MCF 10A (cell line): ENCODE data around the gene GRID2IP. TPM values are rescaled to one million over a fixed set of nuclear protein-coding genes. Genes with fewer than 3 reads are reported as not detected.
A peak's percentile ranks its signal among the peaks of the same experiment; 100 is the strongest.
"Not testable (repeated sequence)": the region's sequence is repeated elsewhere in the genome, so short reads cannot be mapped to it uniquely, and the experiment has no call there.

Experiments
- BruUV-seq: library from RNA; stranded (reverse); fragments of 400-500 nt; replicated peaks from 2 replicates; lab custom pipeline; 2021; lab: Mats Ljungman, UMichigan
- CTCF ChIA-PET: fragments of 300-600 bp; sonication (Branson Sonifier 250); formaldehyde crosslinking; extraction: SDS; loops from one replicate; lab custom pipeline; 2021; ENCODE audit warnings: antibody characterized with exemption, inconsistent platforms; lab: Yijun Ruan, JAX
- POLR2A ChIA-PET: fragments of 300-600, 350-650 bp; sonication (Branson Sonifier 250); formaldehyde crosslinking; extraction: SDS; loops from one replicate; lab custom pipeline; 2020; ENCODE audit warnings: antibody characterized with exemption, inconsistent platforms; lab: Yijun Ruan, JAX
- DNase-seq: peaks from one replicate; pipeline ENCODE4 v3.0.0-alpha.2; 2018; ENCODE audit not compliant: unreplicated experiment
- H3K27ac Mint-ChIP-seq: one replicate; pipeline ENCODE4 v1.8.0; 2022; ENCODE audit warnings: mild to moderate bottlenecking, low read depth, mixed read lengths; ENCODE audit not compliant: unreplicated experiment
- H3K27me3 Mint-ChIP-seq: one replicate; pipeline ENCODE4 v1.8.0; 2022; ENCODE audit warnings: mixed read lengths; ENCODE audit not compliant: insufficient read depth, unreplicated experiment
- H3K36me3 Mint-ChIP-seq: one replicate; pipeline ENCODE4 v1.8.0; 2022; ENCODE audit warnings: mild to moderate bottlenecking, moderate library complexity, mixed read lengths; ENCODE audit not compliant: insufficient read depth, unreplicated experiment
- H3K4me1 Mint-ChIP-seq: one replicate; pipeline ENCODE4 v1.8.0; 2022; ENCODE audit warnings: mixed read lengths; ENCODE audit not compliant: insufficient read depth, unreplicated experiment
- H3K4me3 Mint-ChIP-seq: one replicate; pipeline ENCODE4 v1.8.0; 2022; ENCODE audit warnings: mild to moderate bottlenecking, moderate library complexity, mixed read lengths; ENCODE audit not compliant: unreplicated experiment
- H3K9me3 Mint-ChIP-seq: one replicate; pipeline ENCODE4 v1.8.0; 2022; ENCODE audit warnings: mixed read lengths; ENCODE audit not compliant: unreplicated experiment
- intact Hi-C: fragments of 100-400 bp; cut with micrococcal nuclease; formaldehyde crosslinking; loops from 2 replicates; pipeline ENCODE4 v1.14.1; 2022
- total RNA-seq: library from RNA; stranded (reverse); gene quantifications from 2 replicates; pipeline ENCODE4 v1.2.3, GENCODE V29; 2022
- TF ChIP-seq, protein P1 (sequence below): fragments of 200-600 bp; IDR thresholded peaks from one replicate; pipeline ENCODE4 v1.8.0; 2022; ENCODE audit warnings: antibody characterized with exemption, mild to moderate bottlenecking; ENCODE audit not compliant: unreplicated experiment

Gene GRID2IP
- total RNA-seq, 1 experiment from 2014 or later, result not detected

DNA sequence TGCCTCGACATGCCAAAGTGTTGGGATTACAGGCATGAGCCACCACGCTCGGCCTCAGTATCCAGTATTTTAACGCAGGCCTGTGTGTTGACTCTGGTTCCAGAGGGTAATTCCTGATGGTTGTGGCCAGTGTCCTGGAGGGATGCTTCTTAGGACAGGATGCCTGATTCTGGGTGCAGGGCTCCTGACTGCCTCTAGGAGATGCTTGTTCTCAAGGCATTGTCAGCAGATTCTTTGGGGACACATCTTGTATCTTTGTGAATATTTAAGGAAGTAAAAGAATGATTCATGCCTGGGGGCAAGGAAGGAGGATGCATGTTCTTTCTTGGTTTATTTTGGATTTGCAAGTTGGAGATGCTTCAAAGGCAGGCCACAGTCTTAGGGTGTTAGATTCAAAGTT is 28.2 kb upstream of the GRID2IP start:
- POLR2A ChIA-PET, result no interaction called here
- H3K4me3 Mint-ChIP-seq, result no peak overlapping the region
- intact Hi-C loops, result no loop called here
- no peaks in the 10 kb centered on the region for H3K27me3 Mint-ChIP-seq
- TF ChIP-seq, protein P1, sequence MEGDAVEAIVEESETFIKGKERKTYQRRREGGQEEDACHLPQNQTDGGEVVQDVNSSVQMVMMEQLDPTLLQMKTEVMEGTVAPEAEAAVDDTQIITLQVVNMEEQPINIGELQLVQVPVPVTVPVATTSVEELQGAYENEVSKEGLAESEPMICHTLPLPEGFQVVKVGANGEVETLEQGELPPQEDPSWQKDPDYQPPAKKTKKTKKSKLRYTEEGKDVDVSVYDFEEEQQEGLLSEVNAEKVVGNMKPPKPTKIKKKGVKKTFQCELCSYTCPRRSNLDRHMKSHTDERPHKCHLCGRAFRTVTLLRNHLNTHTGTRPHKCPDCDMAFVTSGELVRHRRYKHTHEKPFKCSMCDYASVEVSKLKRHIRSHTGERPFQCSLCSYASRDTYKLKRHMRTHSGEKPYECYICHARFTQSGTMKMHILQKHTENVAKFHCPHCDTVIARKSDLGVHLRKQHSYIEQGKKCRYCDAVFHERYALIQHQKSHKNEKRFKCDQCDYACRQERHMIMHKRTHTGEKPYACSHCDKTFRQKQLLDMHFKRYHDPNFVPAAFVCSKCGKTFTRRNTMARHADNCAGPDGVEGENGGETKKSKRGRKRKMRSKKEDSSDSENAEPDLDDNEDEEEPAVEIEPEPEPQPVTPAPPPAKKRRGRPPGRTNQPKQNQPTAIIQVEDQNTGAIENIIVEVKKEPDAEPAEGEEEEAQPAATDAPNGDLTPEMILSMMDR, result no peak
- no peaks in the 10 kb centered on the region for H3K9me3 Mint-ChIP-seq
- no peak for DNase-seq
- peaks cover 10% of the 10 kb centered on the region for H3K4me1 Mint-ChIP-seq
- H3K27ac Mint-ChIP-seq, result peak overlapping the region; percentile 23
- BruUV-seq, result no TSS peak
- H3K36me3 Mint-ChIP-seq, result peaks cover 37% of the 10 kb centered on the region
- CTCF ChIA-PET, result interaction anchor here (2.9 kb wide), 1 partner anchor 11 kb away, joined by 13 read pairs; the partner anchor contains the start of gene INTS15

DNA sequence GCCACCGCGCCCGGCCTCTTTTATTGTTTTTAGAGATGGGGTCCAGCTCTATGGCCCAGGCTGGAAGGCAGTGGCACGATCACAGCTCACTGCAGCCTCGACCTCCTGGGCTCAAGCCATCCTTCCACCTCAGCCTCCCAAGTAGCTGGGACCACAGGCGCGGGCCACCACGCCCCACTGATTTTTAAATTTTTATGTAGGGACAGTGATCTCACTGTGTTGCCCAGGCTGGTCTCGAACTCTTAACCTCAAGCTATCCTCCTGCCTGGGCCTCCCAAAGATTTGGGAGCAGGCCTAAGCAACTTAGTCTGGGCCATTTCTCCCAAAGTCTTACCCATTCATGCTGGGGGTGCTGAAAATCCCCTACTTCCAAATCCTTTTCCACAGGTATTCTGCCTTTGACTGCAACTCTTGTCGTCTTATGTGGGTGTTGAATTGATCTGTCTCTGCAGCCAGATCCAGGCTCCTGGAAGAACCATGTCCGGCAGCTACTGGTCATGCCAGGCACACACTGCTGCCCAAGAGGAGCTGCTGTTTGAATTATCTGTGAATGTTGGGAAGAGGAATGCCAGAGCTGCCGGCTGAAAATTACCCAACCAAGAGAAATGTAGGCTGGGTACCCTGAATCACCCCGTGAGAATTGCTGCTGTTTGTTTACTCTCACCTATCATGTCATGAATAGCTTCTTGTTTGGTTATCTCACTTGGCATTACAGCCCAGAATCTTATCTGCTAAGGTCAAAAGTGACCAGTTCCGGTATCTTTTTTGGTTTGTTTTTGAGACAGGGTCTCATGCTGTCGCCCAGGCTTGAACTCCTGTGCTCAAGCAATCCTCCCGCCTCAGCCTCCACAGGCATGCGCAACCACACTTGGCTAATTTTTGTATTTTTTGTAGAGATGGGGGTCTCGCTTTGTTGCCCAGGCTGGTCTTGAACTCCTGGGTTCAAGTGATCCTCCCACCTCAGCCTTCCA is 27.1 kb upstream of the GRID2IP start:
- TF ChIP-seq, protein P1, result no peak
- no TSS peak for BruUV-seq
- intact Hi-C loops, result no loop called here
- CTCF ChIA-PET, result interaction anchor here (0.6 to 1.8 kb wide), 4 partner anchors 12 to 1533 kb away, joined by 3 to 15 read pairs (median 4); partner anchors contain the start of gene INTS15
- H3K4me3 Mint-ChIP-seq, result peak overlapping the region; percentile 85
- peaks cover 32% of the 10 kb centered on the region for H3K36me3 Mint-ChIP-seq
- no peaks in the 10 kb centered on the region for H3K9me3 Mint-ChIP-seq
- H3K4me1 Mint-ChIP-seq, result peaks cover 10% of the 10 kb centered on the region
- POLR2A ChIA-PET, result interaction anchor here (1.2 kb wide), 1 partner anchor 11 kb away, joined by 4 read pairs; the partner anchor contains the start of gene INTS15
- peak overlapping the region; percentile 95 for H3K27ac Mint-ChIP-seq
- H3K27me3 Mint-ChIP-seq, result no peaks in the 10 kb centered on the region
- DNase-seq, result no peak

GRCh38 chr7:6577369-6578113 is 26.3 kb upstream of the GRID2IP start, which contains the start of gene ZDHHC4:
TSS of gene ZDHHC4 (plus strand) at chr7:6577454. CDS start at chr7:6580562, 3,108 bp downstream.
- ChIA-PET CTCF (interaction anchor here (0.6 to 1.8 kb wide), 5 partner anchors 13 to 797 kb away, joined by 3 to 15 read pairs (median 4); partner anchors contain the start of gene INTS15), POLR2A (interaction anchor here (0.7 to 1.2 kb wide), 2 partner anchors 11 to 12 kb away, joined by 4 read pairs; partner anchors contain the start of gene INTS15)
- peaks cover 23% of the 10 kb centered on the region for H3K36me3 Mint-ChIP-seq
- H3K27me3 Mint-ChIP-seq, result no peaks in the 10 kb centered on the region
- H3K27ac Mint-ChIP-seq, result peak within 1 kb of the TSS; percentile 95
- peak within 1 kb of the TSS; percentile 85 for H3K4me3 Mint-ChIP-seq
- H3K4me1 Mint-ChIP-seq, result peaks cover 10% of the 10 kb centered on the region
- intact Hi-C loops, result no loop called here
- TSS peak; percentile 36 for BruUV-seq
- TF ChIP-seq, protein P1, result no peak
- no peaks in the 10 kb centered on the region for H3K9me3 Mint-ChIP-seq
- peak; percentile 80 for DNase-seq

- ChIA-PET POLR2A (interaction anchor here (0.7 to 1.2 kb wide), 2 partner anchors 11 to 13 kb away, joined by 4 read pairs; partner anchors contain the start of gene INTS15), CTCF (interaction anchor here (0.7 to 1.8 kb wide), 3 partner anchors 13 to 281 kb away, joined by 3 to 15 read pairs (median 4); partner anchors contain the start of gene INTS15)
- peak overlapping the region; percentile 95 for H3K27ac Mint-ChIP-seq
- peaks cover 17% of the 10 kb centered on the region for H3K36me3 Mint-ChIP-seq
- H3K27me3 Mint-ChIP-seq, intact Hi-C loops, H3K9me3 Mint-ChIP-seq, DNase-seq, BruUV-seq: not testable (repeated sequence)
- peaks cover 10% of the 10 kb centered on the region for H3K4me1 Mint-ChIP-seq
- peak overlapping the region; percentile 85 for H3K4me3 Mint-ChIP-seq
Measured at GRCh38 chr7:6576867-6577368, 25.7 kb upstream of the GRID2IP start.
